ENCODE measurements around the gene PHF12. TPM values are rescaled to one million over a fixed set of nuclear protein-coding genes. Genes with fewer than 3 reads are reported as not detected.

The PHF12 gene
- total and polyA plus RNA-seq, 2 experiments from 2014 or later: 19.7 to 41.0 TPM

- Mint-ChIP-seq H3K36me3 (ENCODE audit: low read depth) (peaks cover 68% of the 10 kb centered on the region), H3K27ac (no peak overlapping the region), H3K9me3 (peaks cover 11% of the 10 kb centered on the region; the same call in 2 of the 3 replicates), H3K4me3 (no peak overlapping the region), H3K4me1 (peaks cover 11% of the 10 kb centered on the region), H3K27me3 (ENCODE audit: insufficient read depth, low read depth, poor library complexity) (peaks cover 10% of the 10 kb centered on the region)
- Histone ChIP-seq H3K9me2 (ENCODE audit: insufficient read depth) (no peaks in the 10 kb centered on the region), H3K4me2 (no peak overlapping the region), H3K4me1 (ENCODE audit: insufficient read depth) (no peaks in the 10 kb centered on the region), H4K20me1 (replicated peaks; ENCODE audit: insufficient read depth) (no peaks in the 10 kb centered on the region), H3K79me2 (replicated peaks; ENCODE audit: insufficient read depth) (no peaks in the 10 kb centered on the region), H3F3A (replicated peaks; ENCODE audit: low read depth) (no peaks in the 10 kb centered on the region), H3K36me3 (ENCODE audit: insufficient read depth) (no peaks in the 10 kb centered on the region; the same call in 1 of the 2 replicates), H3K27me3 (ENCODE audit: insufficient read depth) (no peaks in the 10 kb centered on the region), H2AFZ (no peak overlapping the region), H3K27ac (ENCODE audit: low read depth) (no peak overlapping the region), H3K4me3 (no peak overlapping the region)
- DNase-seq (ENCODE audit: low spot score) (no peak), ATAC-seq (no peak)
- no peak for TF ChIP-seq POLR2AphosphoS5 (IDR thresholded peaks at IDR 0.05; ENCODE audit: low read depth)
- no peak for TF ChIP-seq STAT1 (IDR thresholded peaks at IDR 0.05; ENCODE audit: unreplicated experiment)
- TF ChIP-seq EZH2phosphoT487 (IDR thresholded peaks at IDR 0.05; ENCODE audit: unreplicated experiment): no peak
- no peak for TF ChIP-seq ZNF114 (CRISPR knock-in tag; IDR thresholded peaks at IDR 0.05)
- TF ChIP-seq ZNF331 (CRISPR knock-in tag; IDR thresholded peaks at IDR 0.05; ENCODE audit: low read depth): no peak
- no peak for TF ChIP-seq EZH2 (IDR thresholded peaks at IDR 0.05; ENCODE audit: low read depth, unreplicated experiment)
- TF ChIP-seq CTCF (conservative IDR thresholded peaks at IDR 0.05; ENCODE audit: low read depth in 2 of 2): no peak
- TF ChIP-seq, protein P1, sequence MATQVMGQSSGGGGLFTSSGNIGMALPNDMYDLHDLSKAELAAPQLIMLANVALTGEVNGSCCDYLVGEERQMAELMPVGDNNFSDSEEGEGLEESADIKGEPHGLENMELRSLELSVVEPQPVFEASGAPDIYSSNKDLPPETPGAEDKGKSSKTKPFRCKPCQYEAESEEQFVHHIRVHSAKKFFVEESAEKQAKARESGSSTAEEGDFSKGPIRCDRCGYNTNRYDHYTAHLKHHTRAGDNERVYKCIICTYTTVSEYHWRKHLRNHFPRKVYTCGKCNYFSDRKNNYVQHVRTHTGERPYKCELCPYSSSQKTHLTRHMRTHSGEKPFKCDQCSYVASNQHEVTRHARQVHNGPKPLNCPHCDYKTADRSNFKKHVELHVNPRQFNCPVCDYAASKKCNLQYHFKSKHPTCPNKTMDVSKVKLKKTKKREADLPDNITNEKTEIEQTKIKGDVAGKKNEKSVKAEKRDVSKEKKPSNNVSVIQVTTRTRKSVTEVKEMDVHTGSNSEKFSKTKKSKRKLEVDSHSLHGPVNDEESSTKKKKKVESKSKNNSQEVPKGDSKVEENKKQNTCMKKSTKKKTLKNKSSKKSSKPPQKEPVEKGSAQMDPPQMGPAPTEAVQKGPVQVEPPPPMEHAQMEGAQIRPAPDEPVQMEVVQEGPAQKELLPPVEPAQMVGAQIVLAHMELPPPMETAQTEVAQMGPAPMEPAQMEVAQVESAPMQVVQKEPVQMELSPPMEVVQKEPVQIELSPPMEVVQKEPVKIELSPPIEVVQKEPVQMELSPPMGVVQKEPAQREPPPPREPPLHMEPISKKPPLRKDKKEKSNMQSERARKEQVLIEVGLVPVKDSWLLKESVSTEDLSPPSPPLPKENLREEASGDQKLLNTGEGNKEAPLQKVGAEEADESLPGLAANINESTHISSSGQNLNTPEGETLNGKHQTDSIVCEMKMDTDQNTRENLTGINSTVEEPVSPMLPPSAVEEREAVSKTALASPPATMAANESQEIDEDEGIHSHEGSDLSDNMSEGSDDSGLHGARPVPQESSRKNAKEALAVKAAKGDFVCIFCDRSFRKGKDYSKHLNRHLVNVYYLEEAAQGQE (IDR thresholded peaks at IDR 0.05; ENCODE audit: unreplicated experiment): no peak
- no peak for TF ChIP-seq NANOG (IDR thresholded peaks at IDR 0.05; ENCODE audit: borderline replicate concordance)
- TF ChIP-seq, protein P2, sequence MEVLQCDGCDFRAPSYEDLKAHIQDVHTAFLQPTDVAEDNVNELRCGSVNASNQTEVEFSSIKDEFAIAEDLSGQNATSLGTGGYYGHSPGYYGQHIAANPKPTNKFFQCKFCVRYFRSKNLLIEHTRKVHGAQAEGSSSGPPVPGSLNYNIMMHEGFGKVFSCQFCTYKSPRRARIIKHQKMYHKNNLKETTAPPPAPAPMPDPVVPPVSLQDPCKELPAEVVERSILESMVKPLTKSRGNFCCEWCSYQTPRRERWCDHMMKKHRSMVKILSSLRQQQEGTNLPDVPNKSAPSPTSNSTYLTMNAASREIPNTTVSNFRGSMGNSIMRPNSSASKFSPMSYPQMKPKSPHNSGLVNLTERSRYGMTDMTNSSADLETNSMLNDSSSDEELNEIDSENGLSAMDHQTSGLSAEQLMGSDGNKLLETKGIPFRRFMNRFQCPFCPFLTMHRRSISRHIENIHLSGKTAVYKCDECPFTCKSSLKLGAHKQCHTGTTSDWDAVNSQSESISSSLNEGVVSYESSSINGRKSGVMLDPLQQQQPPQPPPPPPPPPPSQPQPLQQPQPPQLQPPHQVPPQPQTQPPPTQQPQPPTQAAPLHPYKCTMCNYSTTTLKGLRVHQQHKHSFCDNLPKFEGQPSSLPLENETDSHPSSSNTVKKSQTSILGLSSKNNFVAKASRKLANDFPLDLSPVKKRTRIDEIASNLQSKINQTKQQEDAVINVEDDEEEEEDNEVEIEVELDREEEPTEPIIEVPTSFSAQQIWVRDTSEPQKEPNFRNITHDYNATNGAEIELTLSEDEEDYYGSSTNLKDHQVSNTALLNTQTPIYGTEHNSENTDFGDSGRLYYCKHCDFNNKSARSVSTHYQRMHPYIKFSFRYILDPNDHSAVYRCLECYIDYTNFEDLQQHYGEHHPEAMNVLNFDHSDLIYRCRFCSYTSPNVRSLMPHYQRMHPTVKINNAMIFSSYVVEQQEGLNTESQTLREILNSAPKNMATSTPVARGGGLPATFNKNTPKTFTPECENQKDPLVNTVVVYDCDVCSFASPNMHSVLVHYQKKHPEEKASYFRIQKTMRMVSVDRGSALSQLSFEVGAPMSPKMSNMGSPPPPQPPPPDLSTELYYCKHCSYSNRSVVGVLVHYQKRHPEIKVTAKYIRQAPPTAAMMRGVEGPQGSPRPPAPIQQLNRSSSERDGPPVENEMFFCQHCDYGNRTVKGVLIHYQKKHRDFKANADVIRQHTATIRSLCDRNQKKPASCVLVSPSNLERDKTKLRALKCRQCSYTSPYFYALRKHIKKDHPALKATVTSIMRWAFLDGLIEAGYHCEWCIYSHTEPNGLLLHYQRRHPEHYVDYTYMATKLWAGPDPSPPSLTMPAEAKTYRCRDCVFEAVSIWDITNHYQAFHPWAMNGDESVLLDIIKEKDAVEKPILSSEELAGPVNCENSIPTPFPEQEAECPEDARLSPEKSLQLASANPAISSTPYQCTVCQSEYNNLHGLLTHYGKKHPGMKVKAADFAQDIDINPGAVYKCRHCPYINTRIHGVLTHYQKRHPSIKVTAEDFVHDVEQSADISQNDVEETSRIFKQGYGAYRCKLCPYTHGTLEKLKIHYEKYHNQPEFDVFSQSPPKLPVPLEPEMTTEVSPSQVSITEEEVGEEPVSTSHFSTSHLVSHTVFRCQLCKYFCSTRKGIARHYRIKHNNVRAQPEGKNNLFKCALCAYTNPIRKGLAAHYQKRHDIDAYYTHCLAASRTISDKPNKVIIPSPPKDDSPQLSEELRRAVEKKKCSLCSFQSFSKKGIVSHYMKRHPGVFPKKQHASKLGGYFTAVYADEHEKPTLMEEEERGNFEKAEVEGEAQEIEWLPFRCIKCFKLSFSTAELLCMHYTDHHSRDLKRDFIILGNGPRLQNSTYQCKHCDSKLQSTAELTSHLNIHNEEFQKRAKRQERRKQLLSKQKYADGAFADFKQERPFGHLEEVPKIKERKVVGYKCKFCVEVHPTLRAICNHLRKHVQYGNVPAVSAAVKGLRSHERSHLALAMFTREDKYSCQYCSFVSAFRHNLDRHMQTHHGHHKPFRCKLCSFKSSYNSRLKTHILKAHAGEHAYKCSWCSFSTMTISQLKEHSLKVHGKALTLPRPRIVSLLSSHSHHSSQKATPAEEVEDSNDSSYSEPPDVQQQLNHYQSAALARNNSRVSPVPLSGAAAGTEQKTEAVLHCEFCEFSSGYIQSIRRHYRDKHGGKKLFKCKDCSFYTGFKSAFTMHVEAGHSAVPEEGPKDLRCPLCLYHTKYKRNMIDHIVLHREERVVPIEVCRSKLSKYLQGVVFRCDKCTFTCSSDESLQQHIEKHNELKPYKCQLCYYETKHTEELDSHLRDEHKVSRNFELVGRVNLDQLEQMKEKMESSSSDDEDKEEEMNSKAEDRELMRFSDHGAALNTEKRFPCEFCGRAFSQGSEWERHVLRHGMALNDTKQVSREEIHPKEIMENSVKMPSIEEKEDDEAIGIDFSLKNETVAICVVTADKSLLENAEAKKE (CRISPR knock-in tag; IDR thresholded peaks at IDR 0.05): no peak
- no peak for TF ChIP-seq JUNB (IDR thresholded peaks at IDR 0.05; ENCODE audit: unreplicated experiment)
- no peak for TF ChIP-seq CREB1 (CRISPR knock-in tag; IDR thresholded peaks at IDR 0.05; ENCODE audit: low read depth)
Measured at GRCh38 chr17:28880572-28880945, 70.8 kb downstream of the PHF12 start.

Measured in GM23338 (cell line).